ENCODE results near the gene ADAMTS2.

Gene ADAMTS2

DNA sequence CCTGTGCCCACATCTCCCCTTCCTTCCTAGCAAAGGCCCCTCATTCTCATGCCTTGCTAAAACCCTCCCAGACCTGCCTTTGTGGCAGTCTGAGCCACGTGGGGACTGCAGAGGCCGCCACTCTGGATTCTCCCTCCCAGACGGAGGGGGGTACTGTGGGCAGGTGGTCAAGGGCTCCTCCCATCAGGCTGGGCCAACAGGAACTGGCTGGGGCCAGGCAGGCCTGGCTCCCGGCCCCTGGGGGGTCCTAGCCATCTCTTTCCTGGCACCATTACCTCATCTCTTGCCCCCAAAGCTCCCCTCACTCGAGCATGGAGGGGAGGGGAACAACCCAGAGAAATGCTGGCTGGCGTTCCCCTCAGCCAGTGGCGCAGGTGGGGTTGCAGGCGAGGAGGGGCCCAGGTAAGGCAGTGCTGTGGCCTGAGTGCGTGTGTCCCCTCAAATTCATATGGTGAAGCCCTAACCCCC lies 196.5 kb downstream of the ADAMTS2 start:
- no peak overlapping the region for H3K4me3 ChIP-seq (ENCODE audit: low read depth, low read length)
- TF ChIP-seq, protein P1, sequence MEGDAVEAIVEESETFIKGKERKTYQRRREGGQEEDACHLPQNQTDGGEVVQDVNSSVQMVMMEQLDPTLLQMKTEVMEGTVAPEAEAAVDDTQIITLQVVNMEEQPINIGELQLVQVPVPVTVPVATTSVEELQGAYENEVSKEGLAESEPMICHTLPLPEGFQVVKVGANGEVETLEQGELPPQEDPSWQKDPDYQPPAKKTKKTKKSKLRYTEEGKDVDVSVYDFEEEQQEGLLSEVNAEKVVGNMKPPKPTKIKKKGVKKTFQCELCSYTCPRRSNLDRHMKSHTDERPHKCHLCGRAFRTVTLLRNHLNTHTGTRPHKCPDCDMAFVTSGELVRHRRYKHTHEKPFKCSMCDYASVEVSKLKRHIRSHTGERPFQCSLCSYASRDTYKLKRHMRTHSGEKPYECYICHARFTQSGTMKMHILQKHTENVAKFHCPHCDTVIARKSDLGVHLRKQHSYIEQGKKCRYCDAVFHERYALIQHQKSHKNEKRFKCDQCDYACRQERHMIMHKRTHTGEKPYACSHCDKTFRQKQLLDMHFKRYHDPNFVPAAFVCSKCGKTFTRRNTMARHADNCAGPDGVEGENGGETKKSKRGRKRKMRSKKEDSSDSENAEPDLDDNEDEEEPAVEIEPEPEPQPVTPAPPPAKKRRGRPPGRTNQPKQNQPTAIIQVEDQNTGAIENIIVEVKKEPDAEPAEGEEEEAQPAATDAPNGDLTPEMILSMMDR (IDR thresholded peaks at IDR 0.05; ENCODE audit: borderline replicate concordance, insufficient read depth, low read depth, low read length) = no peak

DNA sequence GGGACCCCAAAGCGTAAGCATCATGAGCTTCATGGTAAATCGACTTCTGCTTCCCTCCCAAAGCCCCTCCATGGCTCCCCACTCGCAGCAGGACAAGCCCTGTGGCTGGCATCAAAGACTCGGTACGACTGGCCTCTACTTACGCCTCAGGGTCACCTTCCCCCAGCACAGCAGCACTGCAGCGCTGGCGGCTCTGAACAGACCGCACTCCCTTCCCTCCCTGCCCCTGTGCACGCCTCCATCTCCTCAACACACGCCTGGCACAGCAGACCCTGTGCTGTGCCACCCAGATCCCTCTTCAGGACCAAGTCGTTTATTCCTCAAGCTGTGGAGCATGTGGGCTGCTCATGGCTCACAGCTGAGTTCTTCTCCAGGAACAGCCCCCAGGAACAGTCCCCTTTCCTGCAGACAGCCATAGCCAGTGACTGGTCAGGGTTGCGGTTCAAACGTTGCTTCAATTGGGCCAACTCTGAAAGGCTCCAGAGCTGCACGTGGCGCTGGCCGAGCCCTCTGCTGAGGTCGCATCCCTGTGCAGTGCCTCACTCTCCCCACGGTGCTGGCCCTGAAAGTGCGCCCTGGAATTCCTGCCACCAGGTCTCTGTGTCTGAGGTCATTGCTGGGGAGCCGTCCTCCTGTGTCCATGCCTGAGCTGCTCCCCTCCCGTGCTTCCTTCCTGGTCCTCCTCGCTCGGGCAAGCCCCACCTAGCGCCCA lies 197.1 kb downstream of the ADAMTS2 start:
- TF ChIP-seq, protein P1 (IDR thresholded peaks at IDR 0.05; ENCODE audit: borderline replicate concordance, insufficient read depth, low read depth, low read length) = no peak
- no peak overlapping the region for H3K4me3 ChIP-seq (ENCODE audit: low read depth, low read length)

DNA sequence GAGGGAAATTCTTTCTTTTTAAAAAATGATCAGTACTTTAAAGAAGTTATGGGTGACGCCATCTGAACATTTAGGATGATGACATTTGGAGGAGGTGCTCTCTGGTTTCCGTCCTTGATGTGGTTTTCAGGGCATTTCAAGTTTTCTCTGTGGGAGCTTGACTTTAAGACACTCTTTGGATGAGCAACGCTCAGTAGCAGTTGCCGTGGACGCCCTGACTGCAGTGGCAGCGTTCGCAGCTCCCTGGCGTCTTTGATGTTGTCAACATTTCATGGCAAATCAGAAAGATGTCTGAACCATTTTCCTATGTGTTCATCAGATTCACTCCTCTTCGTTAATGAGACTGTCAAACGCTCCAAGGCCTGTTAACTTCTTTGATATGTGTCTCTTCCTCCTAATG lies 199.0 kb downstream of the ADAMTS2 start:
- H3K4me3 ChIP-seq (ENCODE audit: low read depth, low read length) = no peak overlapping the region
- TF ChIP-seq, protein P1 (IDR thresholded peaks at IDR 0.05; ENCODE audit: borderline replicate concordance, insufficient read depth, low read depth, low read length) = no peak

DNA sequence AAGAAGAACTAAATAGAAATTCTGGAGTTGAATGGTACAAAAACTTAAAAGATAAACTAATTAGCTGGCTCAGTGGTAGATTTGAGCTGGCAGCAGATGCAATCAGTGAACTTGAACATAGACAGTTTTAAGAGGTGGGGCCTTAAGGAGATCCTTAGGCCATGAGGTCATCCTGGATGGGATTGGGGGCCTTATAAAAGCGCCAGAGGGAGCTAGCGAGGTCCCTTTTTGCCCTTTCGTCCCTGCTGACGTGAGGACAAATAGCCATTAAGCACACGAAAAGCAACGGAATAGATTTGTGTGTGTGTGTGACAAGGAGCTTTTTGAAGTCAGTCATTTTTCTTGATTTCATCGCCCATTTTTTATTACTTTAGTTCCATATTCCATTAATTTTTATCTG lies 201.8 kb downstream of the ADAMTS2 start:
- TF ChIP-seq, protein P1 (IDR thresholded peaks at IDR 0.05; ENCODE audit: borderline replicate concordance, insufficient read depth, low read depth, low read length) = no peak
- no peak overlapping the region for H3K4me3 ChIP-seq (ENCODE audit: low read depth, low read length)

- no peak overlapping the region for H3K4me3 ChIP-seq (ENCODE audit: low read depth, low read length)
- TF ChIP-seq, protein P1 (IDR thresholded peaks at IDR 0.05; ENCODE audit: borderline replicate concordance, insufficient read depth, low read depth, low read length) = no peak
Observed at GRCh38 chr5:179142434-179143198, 202.6 kb downstream of the ADAMTS2 start.

GRCh38 chr5:179141867-179142266 lies 203.4 kb downstream of the ADAMTS2 start:
- TF ChIP-seq, protein P1 (IDR thresholded peaks at IDR 0.05; ENCODE audit: borderline replicate concordance, insufficient read depth, low read depth, low read length) = no peak
- H3K4me3 ChIP-seq (ENCODE audit: low read depth, low read length) = no peak overlapping the region
